ENCODE data around the gene LST1.

- no peak for TF ChIP-seq EZH2 (IDR thresholded peaks at IDR 0.05; ENCODE audit: low read length, missing control alignments)
- no peak for TF ChIP-seq CTCF (conservative IDR thresholded peaks at IDR 0.05 in 1 of 2, IDR thresholded peaks at IDR 0.05 in 1 of 2; ENCODE audit: low read depth in 1 of 2, low read length in 2 of 2)
Observed at GRCh38 chr6:31546958-31547726, 38.9 kb upstream of the LST1 start, which contains the start of gene NFKBIL1.
